H9 (cell line): ENCODE data around the gene ZIC5. TPM values are rescaled to one million over a fixed set of nuclear protein-coding genes. Genes with fewer than 3 reads are reported as not detected.

Experiments used
- DNase-seq: peaks from one replicate; pipeline ENCODE4 v3.0.0-alpha.2; 2017
- H2AFZ ChIP-seq: one replicate; pipeline ENCODE4 v1.6.1; 2013; ENCODE audit warnings: mild to moderate bottlenecking, low read length, control low read depth, moderate library complexity
- H2AK5ac ChIP-seq: 2 replicates; pipeline ENCODE4 v1.6.1; 2013; ENCODE audit warnings: low read length, control low read depth, mixed read lengths; ENCODE audit not compliant: insufficient read length
- H2BK120ac ChIP-seq: one replicate; pipeline ENCODE4 v1.6.1; 2013; ENCODE audit warnings: low read depth, mild to moderate bottlenecking, low read length, control low read depth, inconsistent platforms; ENCODE audit not compliant: poor library complexity, severe bottlenecking
- H2BK12ac ChIP-seq: 2 replicates; pipeline ENCODE4 v1.6.1; 2013; ENCODE audit warnings: low read length, control low read depth, mixed read lengths, low read depth; ENCODE audit not compliant: insufficient read length
- H2BK15ac ChIP-seq: 2 replicates; pipeline ENCODE4 v1.6.1; 2013; ENCODE audit warnings: low read depth, low read length, control low read depth
- H2BK20ac ChIP-seq: one replicate; pipeline ENCODE4 v1.6.1; 2013; ENCODE audit warnings: low read depth, mild to moderate bottlenecking, low read length, control low read depth, inconsistent platforms; ENCODE audit not compliant: poor library complexity, severe bottlenecking
- H2BK5ac ChIP-seq: 2 replicates; pipeline ENCODE4 v1.6.1; 2013; ENCODE audit warnings: low read length, control low read depth, mixed read lengths; ENCODE audit not compliant: insufficient read length
- H3K14ac ChIP-seq: 2 replicates; pipeline ENCODE4 v1.6.1; 2013; ENCODE audit warnings: low read length, control low read depth; ENCODE audit not compliant: insufficient read depth
- H3K18ac ChIP-seq: 2 replicates; pipeline ENCODE4 v1.6.1; 2013; ENCODE audit warnings: low read depth, mild to moderate bottlenecking, mixed read lengths, low read length, control low read depth; ENCODE audit not compliant: insufficient read length
- H3K23ac ChIP-seq: 2 replicates; pipeline ENCODE4 v1.6.1; 2013; ENCODE audit warnings: low read length, control low read depth, mixed read lengths, low read depth; ENCODE audit not compliant: insufficient read length
- H3K23me2 ChIP-seq: 2 replicates; pipeline ENCODE4 v1.6.1; 2013; ENCODE audit warnings: low read depth, mild to moderate bottlenecking, mixed read lengths, low read length, control low read depth; ENCODE audit not compliant: insufficient read length, poor library complexity, severe bottlenecking
- H3K27ac ChIP-seq: 2 replicates; pipeline ENCODE4 v1.5.1; 2013; ENCODE audit warnings: low read length, control low read depth, mixed read lengths, low read depth; ENCODE audit not compliant: insufficient read length
- H3K27me3 ChIP-seq: 2 replicates; pipeline ENCODE4 v1.6.1; 2013; ENCODE audit warnings: low read length, control low read depth, inconsistent platforms; ENCODE audit not compliant: insufficient read depth
- H3K4ac ChIP-seq: 2 replicates; pipeline ENCODE4 v1.6.1; 2013; ENCODE audit warnings: low read depth, mild to moderate bottlenecking, control low read depth, inconsistent platforms, low read length, moderate library complexity
- H3K4me1 ChIP-seq: 2 replicates; pipeline ENCODE4 v1.6.1; 2013; ENCODE audit warnings: low read length, control low read depth, inconsistent platforms; ENCODE audit not compliant: insufficient read depth
- H3K4me2 ChIP-seq: 2 replicates; pipeline ENCODE4 v1.6.1; 2013; ENCODE audit warnings: low read length, control low read depth, mixed read lengths; ENCODE audit not compliant: insufficient read length, insufficient read depth
- H3K56ac ChIP-seq: 2 replicates; pipeline ENCODE4 v1.6.1; 2013; ENCODE audit warnings: low read depth, mild to moderate bottlenecking, mixed read lengths, low read length, control low read depth; ENCODE audit not compliant: insufficient read length
- H3K79me1 ChIP-seq: 2 replicates; pipeline ENCODE4 v1.6.1; 2013; ENCODE audit warnings: low read depth, mild to moderate bottlenecking, moderate library complexity, low read length, control low read depth, inconsistent platforms; ENCODE audit not compliant: insufficient read depth, poor library complexity, severe bottlenecking
- H3K79me2 ChIP-seq: 2 replicates; pipeline ENCODE4 v1.6.1; 2013; ENCODE audit warnings: low read length, control low read depth, inconsistent platforms; ENCODE audit not compliant: insufficient read depth
- H3K9ac ChIP-seq: 2 replicates; pipeline ENCODE4 v1.6.1; 2013; ENCODE audit warnings: low read length, control low read depth, mixed read lengths; ENCODE audit not compliant: insufficient read length; ENCODE audit errors: extremely low read depth
- H3K9me3 ChIP-seq: one replicate; pipeline ENCODE4 v1.6.1; 2013; ENCODE audit warnings: low read depth, low read length, inconsistent platforms; ENCODE audit not compliant: control insufficient read depth
- H3T11ph ChIP-seq: one replicate; pipeline ENCODE4 v1.6.1; 2013; ENCODE audit warnings: mild to moderate bottlenecking, low read length, control low read depth, inconsistent platforms
- H4K20me1 ChIP-seq: one replicate; pipeline ENCODE4 v1.6.1; 2013; ENCODE audit not compliant: control insufficient read depth, insufficient read length, insufficient read depth
- H4K5ac ChIP-seq: 2 replicates; pipeline ENCODE4 v1.6.1; 2013; ENCODE audit warnings: low read depth, mild to moderate bottlenecking, mixed read lengths, low read length, control low read depth; ENCODE audit not compliant: insufficient read length
- H4K8ac ChIP-seq: replicated peaks from 2 replicates; pipeline ENCODE4 v1.6.1; 2013; ENCODE audit warnings: low read length, control low read depth, mixed read lengths, low read depth; ENCODE audit not compliant: insufficient read length
- H4K91ac ChIP-seq: 2 replicates; pipeline ENCODE4 v1.6.1; 2013; ENCODE audit warnings: low read depth, mild to moderate bottlenecking, moderate library complexity, mixed read lengths, low read length, control low read depth; ENCODE audit not compliant: insufficient read length
- H3K27ac Mint-ChIP-seq, 3 experiments: 2 replicates in 2 of 3; 3 replicates in 1 of 3; pipeline ENCODE4 v1.8.0; 2020 to 2021; ENCODE audit warnings: mixed read lengths in 3 of 3, mild to moderate bottlenecking in 1 of 3, moderate library complexity in 1 of 3
- H3K27me3 Mint-ChIP-seq: 2 replicates; pipeline ENCODE4 v1.8.0; 2021; ENCODE audit warnings: low read depth, mild to moderate bottlenecking, moderate library complexity, mixed read lengths
- H3K36me3 Mint-ChIP-seq, 3 experiments: 2 replicates in 2 of 3; 3 replicates in 1 of 3; pipeline ENCODE4 v1.8.0; 2020 to 2021; ENCODE audit warnings: low read depth in 3 of 3, mixed read lengths in 3 of 3; ENCODE audit not compliant: insufficient read depth in 1 of 3
- H3K4me1 Mint-ChIP-seq, 2 experiments: 2 replicates each; pipeline ENCODE4 v1.8.0; 2020; ENCODE audit warnings: mixed read lengths in 2 of 2
- H3K4me3 Mint-ChIP-seq, 2 experiments: 2 replicates in 1 of 2; 3 replicates in 1 of 2; pipeline ENCODE4 v1.8.0; 2020 to 2021; ENCODE audit warnings: mild to moderate bottlenecking in 2 of 2, mixed read lengths in 2 of 2, moderate library complexity in 1 of 2
- H3K9me3 Mint-ChIP-seq, 2 experiments: 2 replicates in 1 of 2; 3 replicates in 1 of 2; pipeline ENCODE4 v1.8.0; 2020; ENCODE audit warnings: mild to moderate bottlenecking in 2 of 2, mixed read lengths in 2 of 2, moderate library complexity in 1 of 2
- WGBS: extraction: QIAGEN DNeasy Blood & Tissue Kit; methylation state at CpG from one replicate; pipeline ENCODE4 v1.1.7; 2013; ENCODE audit warnings: missing lambda C conversion rate, low lambda C conversion rate, mixed read lengths; ENCODE audit not compliant: insufficient read length; ENCODE audit errors: extremely low coverage; 5-methylcytosine and 5-hydroxymethylcytosine counted together
- total RNA-seq: library from RNA; stranded (reverse); gene quantifications from 2 replicates; pipeline ENCODE4 v1.2.1, GENCODE V29; 2021
- TF ChIP-seq, protein P1 (sequence below): fragments of 200-600 bp; sonication (generic); conservative IDR thresholded peaks from 3 replicates; pipeline ENCODE4 v1.8.0; 2021; ENCODE audit warnings: antibody characterized with exemption, mild to moderate bottlenecking

Gene ZIC5
- total RNA-seq, 1 experiment from 2014 or later: 51.9 TPM

GRCh38 chr13:99963816-99964339 lies 7.7 kb downstream of the ZIC5 start:
- Histone ChIP-seq H3K4me1 (no peaks in the 10 kb centered on the region), H2BK5ac (no peak overlapping the region), H3K4me2 (no peak overlapping the region), H3K27me3 (peaks cover 18% of the 10 kb centered on the region; the same call in 1 of the 2 replicates), H3K9ac (no peak overlapping the region), H3K9me3 (no peaks in the 10 kb centered on the region), H2AFZ (no peak overlapping the region), H2BK12ac (no peak overlapping the region), H2BK20ac (no peak overlapping the region), H3T11ph (no peak overlapping the region), H3K56ac (no peak overlapping the region), H3K79me1 (no peaks in the 10 kb centered on the region), H3K4ac (no peak overlapping the region), H4K20me1 (no peaks in the 10 kb centered on the region), H3K23me2 (peaks cover 23% of the 10 kb centered on the region), H3K23ac (no peak overlapping the region), H2BK120ac (no peak overlapping the region), H3K27ac (no peak overlapping the region), H2AK5ac (no peak overlapping the region), H4K5ac (no peak overlapping the region), H2BK15ac (no peak overlapping the region), H3K14ac (no peak overlapping the region), H3K18ac (no peak overlapping the region), H3K79me2 (peaks cover 12% of the 10 kb centered on the region; the same call in 1 of the 2 replicates), H4K91ac (no peak overlapping the region), H4K8ac (no peak overlapping the region)
- no CpG with 5 or more reads among the region's 3 CpGs for WGBS
- Mint-ChIP-seq H3K4me3 (no peak overlapping the region), H3K27ac (peak overlapping the region in 1 of 3 experiments; percentile 23; a peak in 1 of 7 replicates), H3K36me3 (peaks cover 36 to 48% (median 42%) of the 10 kb centered on the region in 3 experiments), H3K4me1 (peaks cover 60 to 68% of the 10 kb centered on the region in 2 experiments), H3K9me3 (peaks cover 3 to 5% of the 10 kb centered on the region in 2 experiments; a peak in 3 of 5 replicates), H3K27me3 (peaks cover 43% of the 10 kb centered on the region)
- TF ChIP-seq, protein P1, sequence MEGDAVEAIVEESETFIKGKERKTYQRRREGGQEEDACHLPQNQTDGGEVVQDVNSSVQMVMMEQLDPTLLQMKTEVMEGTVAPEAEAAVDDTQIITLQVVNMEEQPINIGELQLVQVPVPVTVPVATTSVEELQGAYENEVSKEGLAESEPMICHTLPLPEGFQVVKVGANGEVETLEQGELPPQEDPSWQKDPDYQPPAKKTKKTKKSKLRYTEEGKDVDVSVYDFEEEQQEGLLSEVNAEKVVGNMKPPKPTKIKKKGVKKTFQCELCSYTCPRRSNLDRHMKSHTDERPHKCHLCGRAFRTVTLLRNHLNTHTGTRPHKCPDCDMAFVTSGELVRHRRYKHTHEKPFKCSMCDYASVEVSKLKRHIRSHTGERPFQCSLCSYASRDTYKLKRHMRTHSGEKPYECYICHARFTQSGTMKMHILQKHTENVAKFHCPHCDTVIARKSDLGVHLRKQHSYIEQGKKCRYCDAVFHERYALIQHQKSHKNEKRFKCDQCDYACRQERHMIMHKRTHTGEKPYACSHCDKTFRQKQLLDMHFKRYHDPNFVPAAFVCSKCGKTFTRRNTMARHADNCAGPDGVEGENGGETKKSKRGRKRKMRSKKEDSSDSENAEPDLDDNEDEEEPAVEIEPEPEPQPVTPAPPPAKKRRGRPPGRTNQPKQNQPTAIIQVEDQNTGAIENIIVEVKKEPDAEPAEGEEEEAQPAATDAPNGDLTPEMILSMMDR: no peak
- no peak for DNase-seq
